ENCODE results near the gene EGFL7. TPM values are rescaled to one million over a fixed set of nuclear protein-coding genes. Genes with fewer than 3 reads are reported as not detected.
A peak's percentile ranks its signal among the peaks of the same experiment; 100 is the strongest.

Gene EGFL7
- total RNA-seq, 4 donors from 2014 or later: 12.3 to 64.7 (median 33.6) TPM

DNA sequence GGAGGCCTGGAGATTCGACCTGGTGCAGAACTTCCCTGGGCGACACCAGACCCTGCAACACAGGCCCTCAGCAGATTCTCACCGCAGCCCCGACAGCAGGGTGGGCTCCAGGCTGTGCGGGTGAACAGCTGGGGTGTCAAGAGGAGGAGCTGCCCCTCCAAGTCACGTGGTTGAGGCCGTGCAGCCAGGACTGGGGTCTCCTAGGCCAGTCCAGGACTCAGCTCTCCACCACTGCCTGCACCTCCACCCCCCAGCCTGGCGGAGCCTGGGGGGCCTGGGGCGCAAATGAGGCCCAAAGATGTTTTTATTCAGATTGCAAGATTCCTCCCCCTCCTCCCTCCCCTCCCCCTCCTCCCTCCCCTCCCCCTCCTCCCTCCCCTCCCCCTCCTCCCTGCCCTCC, 33.8 kb downstream of the EGFL7 start:
- no peak for TF ChIP-seq POLR2AphosphoS5 (IDR thresholded peaks at IDR 0.05)
- TF ChIP-seq, protein P1, sequence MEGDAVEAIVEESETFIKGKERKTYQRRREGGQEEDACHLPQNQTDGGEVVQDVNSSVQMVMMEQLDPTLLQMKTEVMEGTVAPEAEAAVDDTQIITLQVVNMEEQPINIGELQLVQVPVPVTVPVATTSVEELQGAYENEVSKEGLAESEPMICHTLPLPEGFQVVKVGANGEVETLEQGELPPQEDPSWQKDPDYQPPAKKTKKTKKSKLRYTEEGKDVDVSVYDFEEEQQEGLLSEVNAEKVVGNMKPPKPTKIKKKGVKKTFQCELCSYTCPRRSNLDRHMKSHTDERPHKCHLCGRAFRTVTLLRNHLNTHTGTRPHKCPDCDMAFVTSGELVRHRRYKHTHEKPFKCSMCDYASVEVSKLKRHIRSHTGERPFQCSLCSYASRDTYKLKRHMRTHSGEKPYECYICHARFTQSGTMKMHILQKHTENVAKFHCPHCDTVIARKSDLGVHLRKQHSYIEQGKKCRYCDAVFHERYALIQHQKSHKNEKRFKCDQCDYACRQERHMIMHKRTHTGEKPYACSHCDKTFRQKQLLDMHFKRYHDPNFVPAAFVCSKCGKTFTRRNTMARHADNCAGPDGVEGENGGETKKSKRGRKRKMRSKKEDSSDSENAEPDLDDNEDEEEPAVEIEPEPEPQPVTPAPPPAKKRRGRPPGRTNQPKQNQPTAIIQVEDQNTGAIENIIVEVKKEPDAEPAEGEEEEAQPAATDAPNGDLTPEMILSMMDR (IDR thresholded peaks at IDR 0.05): no peak
- no peaks in the 10 kb centered on the region for H3K36me3 ChIP-seq
- DNase-seq: no peak
- intact Hi-C loops (cut with DNase I; ENCODE audit: low total_unique reads) (no loop called here), in situ Hi-C loops (cut with MboI; ENCODE audit: low pct_ligation_motif_present in 1 of 4, low pct_unique_long_range_greater_than_20kb in 1 of 4, low sequenced_read_pairs in 3 of 4) (no loop called here)
- WGBS, 2 donors (ENCODE audit: low coverage in 1 of 2): 76% methylated on average over 9 of the region's 9 CpGs; no CpG with 5 or more reads in 1 of the 2 donors
- H3K4me1 ChIP-seq: peaks cover 31 to 66% (median 63%) of the 10 kb centered on the region in 4 donors
- peaks cover 29% of the 10 kb centered on the region for H3K27me3 ChIP-seq
- peak overlapping the region in 2 of 4 donors; percentile 83 to 85 for H3K27ac ChIP-seq
- H3K9me3 ChIP-seq: no peaks in the 10 kb centered on the region
- H3K4me3 ChIP-seq: no peak overlapping the region

DNA sequence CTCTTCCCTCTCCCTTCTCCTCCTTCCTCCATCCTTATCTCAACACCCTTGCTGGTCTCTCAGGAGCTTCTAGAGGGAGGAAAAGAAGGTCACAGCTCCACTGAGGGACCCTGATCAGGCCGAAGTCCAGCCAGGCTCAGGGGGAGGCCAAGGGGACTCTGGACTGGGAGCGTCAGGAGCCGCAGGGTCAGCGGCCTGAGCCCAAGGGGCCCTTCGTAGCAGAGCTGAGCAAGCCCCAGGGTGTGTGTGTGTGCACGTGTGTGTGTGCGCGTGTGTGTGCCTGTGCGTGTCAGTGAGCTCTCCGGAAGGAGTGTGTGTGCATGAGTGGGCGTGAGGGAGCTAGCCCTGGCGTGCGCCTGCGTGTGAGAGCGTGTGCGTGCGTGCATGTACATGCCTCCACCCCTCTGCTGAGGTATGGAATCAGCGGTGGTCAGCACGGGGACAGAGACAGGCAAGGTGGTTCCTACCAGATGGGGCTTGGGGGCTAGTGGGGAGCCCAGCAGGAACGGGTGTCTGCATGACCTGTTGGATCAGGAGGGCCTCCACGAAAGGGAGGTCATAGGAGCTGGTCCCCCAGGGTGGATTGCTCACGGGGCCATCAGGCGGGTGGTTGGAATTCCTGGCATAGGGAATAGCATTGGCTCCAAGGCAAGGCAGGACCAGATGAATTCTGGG, 34.6 kb downstream of the EGFL7 start:
- Histone ChIP-seq H3K27me3 (peaks cover 34% of the 10 kb centered on the region), H3K4me3 (no peak overlapping the region), H3K4me1 (peaks cover 30 to 64% (median 55%) of the 10 kb centered on the region in 4 donors), H3K36me3 (no peaks in the 10 kb centered on the region), H3K27ac (no peak overlapping the region), H3K9me3 (no peaks in the 10 kb centered on the region)
- DNase-seq: no peak
- intact Hi-C loops (cut with DNase I; ENCODE audit: low total_unique reads) (no loop called here), in situ Hi-C loops (cut with MboI; ENCODE audit: low pct_ligation_motif_present in 1 of 4, low pct_unique_long_range_greater_than_20kb in 1 of 4, low sequenced_read_pairs in 3 of 4) (no loop called here)
- 20 to 38% methylated on average over 1 to 23 of the region's 23 CpGs for WGBS, 2 donors (ENCODE audit: low coverage in 1 of 2)
- TF ChIP-seq EP300 (IDR thresholded peaks at IDR 0.05; ENCODE audit: low read depth) (no peak), POLR2AphosphoS5 (IDR thresholded peaks at IDR 0.05) (no peak)
- TF ChIP-seq, protein P1 (IDR thresholded peaks at IDR 0.05): no peak

DNA sequence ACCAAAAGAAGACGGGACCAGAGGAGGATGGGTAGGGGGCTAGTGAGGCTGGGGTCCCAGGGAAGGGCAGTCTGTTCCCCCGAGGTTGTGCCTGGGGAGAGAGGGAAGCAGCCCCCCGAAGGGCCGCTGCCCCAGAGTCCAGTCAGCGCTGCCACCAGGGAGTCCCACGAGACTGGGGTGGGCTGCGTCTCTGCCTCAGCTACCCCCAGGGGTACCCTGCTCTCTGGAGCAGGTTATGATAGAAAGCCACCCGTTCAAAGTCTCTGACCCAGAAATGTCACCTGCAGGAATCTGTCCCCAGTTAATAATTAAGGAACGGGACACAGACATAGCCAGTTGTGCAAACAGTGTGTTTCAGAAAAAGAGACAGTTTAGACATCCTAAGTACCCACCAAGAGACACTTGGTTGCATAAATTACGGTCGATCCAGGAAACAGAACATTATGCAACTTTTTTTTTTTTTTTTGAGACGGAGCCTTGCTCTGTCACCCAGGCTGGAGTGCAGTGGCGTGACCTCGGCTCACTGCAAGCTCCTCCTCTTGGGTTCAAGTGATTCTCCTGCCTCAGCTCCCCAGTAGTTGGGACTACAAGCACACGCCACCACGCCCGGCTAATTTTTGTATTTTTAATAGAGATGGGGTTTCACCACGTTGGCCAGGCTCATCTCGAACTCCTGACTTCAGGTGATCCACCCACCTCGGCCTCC, 35.3 kb downstream of the EGFL7 start:
- Histone ChIP-seq H3K27me3 (peaks cover 34% of the 10 kb centered on the region), H3K4me3 (no peak overlapping the region), H3K9me3 (no peaks in the 10 kb centered on the region), H3K4me1 (peaks cover 24 to 58% (median 48%) of the 10 kb centered on the region in 4 donors), H3K27ac (no peak overlapping the region), H3K36me3 (no peaks in the 10 kb centered on the region)
- in situ Hi-C loops (cut with MboI; ENCODE audit: low pct_ligation_motif_present in 1 of 4, low pct_unique_long_range_greater_than_20kb in 1 of 4, low sequenced_read_pairs in 3 of 4) (no loop called here), intact Hi-C loops (cut with DNase I; ENCODE audit: low total_unique reads) (no loop called here)
- TF ChIP-seq EP300 (IDR thresholded peaks at IDR 0.05; ENCODE audit: low read depth): no peak
- TF ChIP-seq, protein P1 (IDR thresholded peaks at IDR 0.05): no peak
- no peak for DNase-seq
- WGBS, 2 donors (ENCODE audit: low coverage in 1 of 2): 27 to 37% methylated on average over 5 to 18 of the region's 20 CpGs

DNA sequence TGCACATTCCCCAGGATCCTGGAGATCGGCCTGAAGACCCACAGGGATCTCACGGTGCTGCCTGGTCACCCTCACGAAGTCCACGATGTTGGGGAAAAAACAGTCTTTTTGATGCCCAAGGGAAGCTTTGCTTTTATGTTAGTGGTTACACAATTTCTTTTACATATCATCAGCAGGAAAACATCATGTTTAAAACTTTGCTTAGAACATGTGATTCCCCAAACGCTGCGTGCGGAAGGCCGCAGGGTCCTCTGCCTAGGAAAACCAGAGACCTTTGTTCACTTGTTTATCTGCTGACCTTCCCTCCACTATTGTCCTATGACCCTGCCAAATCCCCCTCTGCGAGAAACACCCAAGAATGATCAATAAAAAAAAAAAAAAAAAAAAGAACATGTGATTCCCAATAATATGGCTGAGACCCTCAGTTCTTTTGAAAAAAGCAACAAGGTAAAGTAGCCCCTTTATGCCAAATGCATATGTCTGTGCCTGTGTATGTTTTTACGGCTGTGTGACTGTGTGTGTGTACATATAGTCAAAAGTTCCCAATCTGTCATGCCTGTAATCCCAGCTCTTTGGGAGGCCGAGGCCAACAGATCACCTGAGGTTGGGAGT, 36.0 kb downstream of the EGFL7 start:
- intact Hi-C loops (cut with DNase I; ENCODE audit: low total_unique reads) (no loop called here), in situ Hi-C loops (cut with MboI; ENCODE audit: low pct_ligation_motif_present in 1 of 4, low pct_unique_long_range_greater_than_20kb in 1 of 4, low sequenced_read_pairs in 3 of 4) (no loop called here)
- no peak overlapping the region for H3K27ac ChIP-seq
- peaks cover 34% of the 10 kb centered on the region for H3K27me3 ChIP-seq
- peaks cover 20 to 51% (median 41%) of the 10 kb centered on the region in 4 donors for H3K4me1 ChIP-seq
- no peak for TF ChIP-seq EP300 (IDR thresholded peaks at IDR 0.05; ENCODE audit: low read depth)
- TF ChIP-seq, protein P1 (IDR thresholded peaks at IDR 0.05): no peak
- TF ChIP-seq POLR2AphosphoS5 (IDR thresholded peaks at IDR 0.05): no peak
- TF ChIP-seq POLR2A (IDR thresholded peaks at IDR 0.05): no peak
- 85% methylated on average over 11 of the region's 11 CpGs; no CpG with 5 or more reads in 1 of the 2 donors for WGBS, 2 donors (ENCODE audit: low coverage in 1 of 2)
- no peaks in the 10 kb centered on the region for H3K9me3 ChIP-seq
- H3K36me3 ChIP-seq: no peaks in the 10 kb centered on the region
- H3K4me3 ChIP-seq: no peak overlapping the region
- no peak for DNase-seq
